Neural cell (in vitro differentiated cells): Measurements from ENCODE around the gene ZNF22.

Experiments
- SMC3 ChIP-seq: fragments of 450-650 bp; conservative IDR thresholded peaks from 2 replicates; pipeline ENCODE4 v1.6.1; 2014; ENCODE audit warnings: antibody characterized with exemption, mild to moderate bottlenecking, moderate library complexity; ENCODE audit not compliant: poor library complexity
- TAF1 ChIP-seq: IDR thresholded peaks from 2 replicates; pipeline ENCODE4 v1.6.1; 2012; ENCODE audit warnings: low read depth
- TF ChIP-seq, protein P1 (sequence below): fragments of 450-650 bp; IDR thresholded peaks from 2 replicates; pipeline ENCODE4 v1.5.1; 2014; ENCODE audit warnings: antibody characterized with exemption, mild to moderate bottlenecking, moderate library complexity; ENCODE audit not compliant: poor library complexity, severe bottlenecking

GRCh38 chr10:44961230-44961571 lies 39.5 kb upstream of the ZNF22 start:
- TF ChIP-seq, protein P1, sequence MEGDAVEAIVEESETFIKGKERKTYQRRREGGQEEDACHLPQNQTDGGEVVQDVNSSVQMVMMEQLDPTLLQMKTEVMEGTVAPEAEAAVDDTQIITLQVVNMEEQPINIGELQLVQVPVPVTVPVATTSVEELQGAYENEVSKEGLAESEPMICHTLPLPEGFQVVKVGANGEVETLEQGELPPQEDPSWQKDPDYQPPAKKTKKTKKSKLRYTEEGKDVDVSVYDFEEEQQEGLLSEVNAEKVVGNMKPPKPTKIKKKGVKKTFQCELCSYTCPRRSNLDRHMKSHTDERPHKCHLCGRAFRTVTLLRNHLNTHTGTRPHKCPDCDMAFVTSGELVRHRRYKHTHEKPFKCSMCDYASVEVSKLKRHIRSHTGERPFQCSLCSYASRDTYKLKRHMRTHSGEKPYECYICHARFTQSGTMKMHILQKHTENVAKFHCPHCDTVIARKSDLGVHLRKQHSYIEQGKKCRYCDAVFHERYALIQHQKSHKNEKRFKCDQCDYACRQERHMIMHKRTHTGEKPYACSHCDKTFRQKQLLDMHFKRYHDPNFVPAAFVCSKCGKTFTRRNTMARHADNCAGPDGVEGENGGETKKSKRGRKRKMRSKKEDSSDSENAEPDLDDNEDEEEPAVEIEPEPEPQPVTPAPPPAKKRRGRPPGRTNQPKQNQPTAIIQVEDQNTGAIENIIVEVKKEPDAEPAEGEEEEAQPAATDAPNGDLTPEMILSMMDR: no peak
- TF ChIP-seq SMC3 (no peak), TAF1 (no peak)
